Endothelial cell of umbilical vein (primary cell): Measurements from ENCODE around the gene SPEF1.

ENCODE experiments used
- POLR2A ChIP-seq: IDR thresholded peaks from 2 replicates; pipeline ENCODE4 v1.6.1; 2012; ENCODE audit warnings: low read depth, mild to moderate bottlenecking, control low read depth, low read length
- POLR2AphosphoS5 ChIP-seq: IDR thresholded peaks from 2 replicates; pipeline ENCODE4 v1.6.1; 2012; ENCODE audit warnings: low read depth, mild to moderate bottlenecking, control low read depth, low read length, moderate library complexity; ENCODE audit not compliant: insufficient read depth

GRCh38 chr20:3755269-3755668, 26.0 kb downstream of the SPEF1 start:
- no peak for TF ChIP-seq POLR2A
- TF ChIP-seq POLR2AphosphoS5: no peak
